Vagina (tissue), 2 donors: ENCODE data around the gene CALHM4. TPM values are rescaled to one million over a fixed set of nuclear protein-coding genes. Genes with fewer than 3 reads are reported as not detected.

Source experiments
- DNase-seq, 2 donors: peaks; one replicate each; pipeline ENCODE4 v3.0.0-alpha.2; 2017; ENCODE audit errors: extremely low spot score in 2 of 2
- H3K27ac ChIP-seq: fragments of 200-600 bp; sonication (generic); one replicate; pipeline ENCODE4 v1.5.1; 2019
- H3K27me3 ChIP-seq: fragments of 200-600 bp; sonication (generic); one replicate; pipeline ENCODE4 v1.5.1; 2019
- H3K36me3 ChIP-seq, 2 donors: fragments of 200-600 bp; sonication (generic); one replicate each; pipeline ENCODE4 v1.5.1; 2017 to 2019
- H3K4me1 ChIP-seq: fragments of 200-600 bp; sonication (generic); one replicate; pipeline ENCODE4 v1.5.1; 2019
- H3K4me3 ChIP-seq, 2 donors: fragments of 200-600 bp; sonication (generic); 1 replicate in 1 of 2; 2 replicates in 1 of 2; pipeline ENCODE4 v1.5.1; 2016 to 2019
- H3K9me3 ChIP-seq: fragments of 200-600 bp; sonication (generic); one replicate; pipeline ENCODE4 v1.5.1; 2019
- CTCF ChIP-seq, 3 experiments: fragments of 450-650 bp in 2 of 3; fragments of 200-600 bp in 1 of 3; sonication (generic) in 1 of 3; IDR thresholded peaks; one replicate each; pipeline ENCODE4 v1.5.1; 2017 to 2019; ENCODE audit warnings: antibody characterized with exemption in 3 of 3, mild to moderate bottlenecking in 2 of 3, moderate library complexity in 2 of 3
- POLR2A ChIP-seq, 2 donors: fragments of 450-650 bp; IDR thresholded peaks; one replicate each; pipeline ENCODE4 v1.6.1; 2017; ENCODE audit warnings: antibody characterized with exemption in 2 of 2, mild to moderate bottlenecking in 2 of 2, moderate library complexity in 2 of 2
- POLR2AphosphoS5 ChIP-seq, 2 donors: sonication (generic); formaldehyde crosslinking; IDR thresholded peaks; one replicate each; pipeline ENCODE4 v1.9.0; 2017; ENCODE audit warnings: antibody characterized with exemption in 2 of 2, mild to moderate bottlenecking in 2 of 2, low read depth in 1 of 2; ENCODE audit not compliant: insufficient read depth in 1 of 2
- intact Hi-C: fragments of 100-400 bp; cut with DNase I; formaldehyde crosslinking; loops from one replicate; pipeline ENCODE4 v1.15.1; 2023
- total RNA-seq: library from RNA; depleted of rRNA; stranded (reverse); fragments of >200 nt; gene quantifications from one replicate; pipeline ENCODE4 v1.2.3, GENCODE V29; 2016

Gene CALHM4
- total RNA-seq, 1 donor from 2014 or later, result not detected

GRCh38 chr6:116564921-116565872 lies 11.6 kb downstream of the CALHM4 start:
- Histone ChIP-seq H3K4me3 (peak overlapping the region; percentile 33 to 34), H3K36me3 (no peaks in the 10 kb centered on the region), H3K9me3 (no peaks in the 10 kb centered on the region), H3K27me3 (no peaks in the 10 kb centered on the region), H3K27ac (no peak overlapping the region), H3K4me1 (peaks cover 9% of the 10 kb centered on the region)
- TF ChIP-seq POLR2A (IDR thresholded peaks at IDR 0.05) (no peak), POLR2AphosphoS5 (IDR thresholded peaks at IDR 0.05; ENCODE audit: insufficient read depth in 1 of 2, low read depth in 1 of 2) (no peak), CTCF (IDR thresholded peaks at IDR 0.05) (no peak)
- intact Hi-C loops, result no loop called here
- DNase-seq, result no peak

- Histone ChIP-seq H3K4me3 (no peak overlapping the region), H3K9me3 (no peaks in the 10 kb centered on the region), H3K27ac (no peak overlapping the region), H3K27me3 (no peaks in the 10 kb centered on the region), H3K4me1 (peaks cover 25% of the 10 kb centered on the region), H3K36me3 (no peaks in the 10 kb centered on the region)
- no peak for DNase-seq
- intact Hi-C loops, result no loop called here
- TF ChIP-seq CTCF (IDR thresholded peaks at IDR 0.05), result no peak
- no peak for TF ChIP-seq POLR2AphosphoS5 (IDR thresholded peaks at IDR 0.05; ENCODE audit: insufficient read depth in 1 of 2, low read depth in 1 of 2)
- no peak for TF ChIP-seq POLR2A (IDR thresholded peaks at IDR 0.05)
These were observed 14.6 kb downstream of the CALHM4 start for GRCh38 chr6:116568111-116568510.

- no peak overlapping the region for H3K4me3 ChIP-seq
- TF ChIP-seq POLR2AphosphoS5 (IDR thresholded peaks at IDR 0.05; ENCODE audit: insufficient read depth in 1 of 2, low read depth in 1 of 2), result no peak
- no peak for TF ChIP-seq POLR2A (IDR thresholded peaks at IDR 0.05)
- TF ChIP-seq CTCF (IDR thresholded peaks at IDR 0.05), result no peak
- peaks cover 35% of the 10 kb centered on the region for H3K4me1 ChIP-seq
- H3K27ac ChIP-seq, result no peak overlapping the region
- DNase-seq, result no peak
- H3K9me3 ChIP-seq, result no peaks in the 10 kb centered on the region
- H3K36me3 ChIP-seq, result no peaks in the 10 kb centered on the region
- H3K27me3 ChIP-seq, result no peaks in the 10 kb centered on the region
- intact Hi-C loops, result no loop called here
These were observed 15.5 kb downstream of the CALHM4 start for GRCh38 chr6:116568821-116569755.

- intact Hi-C loops, result no loop called here
These were observed 17.5 kb downstream of the CALHM4 start, which contains the start of gene RWDD1 for GRCh38 chr6:116570856-116571682. TSS of gene RWDD1 (plus strand) at chr6:116571504. CDS start at chr6:116571583, 79 bp downstream.

More at GRCh38 chr6:116570856-116571682, 17.5 kb downstream of the CALHM4 start, which contains the start of gene RWDD1:
- TF ChIP-seq CTCF (IDR thresholded peaks at IDR 0.05) (peak in 1 of 3 experiments; percentile 26), POLR2A (IDR thresholded peaks at IDR 0.05) (peak in 1 of 2 donors; percentile 47), POLR2AphosphoS5 (IDR thresholded peaks at IDR 0.05; ENCODE audit: insufficient read depth in 1 of 2, low read depth in 1 of 2) (peak; percentile 77 to 90)
- peaks cover 35% of the 10 kb centered on the region for H3K4me1 ChIP-seq
- no peaks in the 10 kb centered on the region for H3K9me3 ChIP-seq
- H3K27me3 ChIP-seq, result no peaks in the 10 kb centered on the region
- peak within 1 kb of the TSS; percentile 93 to 94 for H3K4me3 ChIP-seq
- peaks cover 0 to 6% of the 10 kb centered on the region in 2 donors for H3K36me3 ChIP-seq
- peak; percentile 98 to 99 for DNase-seq
- H3K27ac ChIP-seq, result peak within 1 kb of the TSS; percentile 89
